Thyroid gland (tissue), 4 donors: Measurements from ENCODE around the gene MRPL23.

Experiments used
- POLR2A ChIP-seq, 2 donors: fragments of 450-650 bp; IDR thresholded peaks; one replicate each; pipeline ENCODE4 v1.6.1; 2017; ENCODE audit warnings: antibody characterized with exemption in 2 of 2, mild to moderate bottlenecking in 2 of 2, moderate library complexity in 1 of 2
- TF ChIP-seq, protein P1 (sequence below), 6 experiments: fragments of 200-600 bp in 3 of 6; fragments of 450-650 bp in 3 of 6; sonication (generic) in 3 of 6; IDR thresholded peaks; one replicate each; pipeline ENCODE4 v1.5.1; 2016 to 2019; ENCODE audit warnings: antibody characterized with exemption in 6 of 6, mild to moderate bottlenecking in 2 of 6, inconsistent platforms in 1 of 6, moderate library complexity in 1 of 6

DNA sequence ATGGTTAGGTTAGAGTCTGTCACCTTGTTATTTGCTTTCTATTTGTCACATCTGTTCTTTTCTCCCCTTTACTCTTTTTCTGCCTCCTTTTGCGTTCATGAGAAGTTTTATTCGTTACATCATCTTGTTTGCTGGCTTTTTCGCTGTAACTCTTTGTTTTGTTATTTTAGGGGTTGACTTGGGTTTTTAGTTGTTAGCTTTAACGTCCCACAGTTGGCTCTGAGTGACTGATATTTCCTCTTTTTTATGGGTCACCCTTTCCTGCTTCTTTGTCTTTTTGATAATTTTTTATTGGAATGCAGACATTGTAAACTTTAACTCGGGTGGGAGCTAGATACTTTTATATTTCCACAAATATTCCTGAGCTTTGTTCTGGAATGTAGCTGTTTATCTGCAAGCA, 41.0 kb upstream of the MRPL23 start:
- TF ChIP-seq, protein P1, sequence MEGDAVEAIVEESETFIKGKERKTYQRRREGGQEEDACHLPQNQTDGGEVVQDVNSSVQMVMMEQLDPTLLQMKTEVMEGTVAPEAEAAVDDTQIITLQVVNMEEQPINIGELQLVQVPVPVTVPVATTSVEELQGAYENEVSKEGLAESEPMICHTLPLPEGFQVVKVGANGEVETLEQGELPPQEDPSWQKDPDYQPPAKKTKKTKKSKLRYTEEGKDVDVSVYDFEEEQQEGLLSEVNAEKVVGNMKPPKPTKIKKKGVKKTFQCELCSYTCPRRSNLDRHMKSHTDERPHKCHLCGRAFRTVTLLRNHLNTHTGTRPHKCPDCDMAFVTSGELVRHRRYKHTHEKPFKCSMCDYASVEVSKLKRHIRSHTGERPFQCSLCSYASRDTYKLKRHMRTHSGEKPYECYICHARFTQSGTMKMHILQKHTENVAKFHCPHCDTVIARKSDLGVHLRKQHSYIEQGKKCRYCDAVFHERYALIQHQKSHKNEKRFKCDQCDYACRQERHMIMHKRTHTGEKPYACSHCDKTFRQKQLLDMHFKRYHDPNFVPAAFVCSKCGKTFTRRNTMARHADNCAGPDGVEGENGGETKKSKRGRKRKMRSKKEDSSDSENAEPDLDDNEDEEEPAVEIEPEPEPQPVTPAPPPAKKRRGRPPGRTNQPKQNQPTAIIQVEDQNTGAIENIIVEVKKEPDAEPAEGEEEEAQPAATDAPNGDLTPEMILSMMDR (IDR thresholded peaks at IDR 0.05) = no peak
- no peak for TF ChIP-seq POLR2A (IDR thresholded peaks at IDR 0.05)
